HG02852 (cell line): Measurements from ENCODE around the gene TTLL5.
A peak's percentile ranks its signal among the peaks of the same experiment; 100 is the strongest.

Experiments
- ATAC-seq: cut with Tn5 transposase; IDR thresholded peaks from one replicate; pipeline ENCODE4 v1.9.1; 2021; ENCODE audit warnings: mild to moderate bottlenecking, moderate library complexity; ENCODE audit not compliant: unreplicated experiment

Gene TTLL5

DNA sequence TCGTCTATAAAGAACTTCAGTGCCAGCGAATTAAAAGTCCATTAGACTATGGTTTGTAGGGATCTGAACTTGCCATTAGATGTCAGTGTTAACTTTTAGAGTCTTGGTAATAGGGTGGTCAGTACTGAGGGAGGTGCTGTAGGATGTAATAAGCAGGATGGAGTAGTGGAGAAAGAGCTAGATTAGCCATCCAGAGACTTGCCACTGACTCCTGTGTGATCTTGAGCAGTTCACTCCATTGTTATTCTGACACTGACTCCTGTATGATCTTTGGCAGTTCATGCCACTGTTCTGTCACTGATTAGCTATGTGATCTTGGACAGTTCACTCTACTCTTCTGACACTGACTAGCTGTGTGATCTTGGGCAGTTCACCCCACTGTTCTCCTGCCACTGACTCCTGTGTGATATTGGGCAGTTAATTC, 133.6 kb downstream of the TTLL5 start:
- no peak for ATAC-seq

DNA sequence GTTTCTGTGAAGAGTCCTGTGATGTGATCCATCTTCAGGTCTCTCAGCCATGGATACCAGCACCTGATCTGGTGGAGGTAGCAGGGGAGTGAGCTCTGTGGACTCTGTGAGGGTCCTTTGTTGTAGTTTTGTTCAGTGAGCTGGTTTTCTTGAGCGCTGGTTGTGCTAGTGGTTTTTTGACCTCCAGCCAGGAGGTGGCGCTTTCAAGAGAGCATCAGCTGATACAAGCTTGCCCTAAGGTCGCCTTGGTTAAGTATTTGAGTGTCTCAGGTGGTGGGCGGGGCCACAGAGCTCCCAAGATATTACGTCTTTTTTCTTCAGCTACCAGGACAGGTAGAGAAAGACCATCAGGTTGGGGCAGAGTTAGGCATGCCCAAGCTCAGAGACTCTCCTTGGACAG, 139.7 kb downstream of the TTLL5 start:
- ATAC-seq: no peak

DNA sequence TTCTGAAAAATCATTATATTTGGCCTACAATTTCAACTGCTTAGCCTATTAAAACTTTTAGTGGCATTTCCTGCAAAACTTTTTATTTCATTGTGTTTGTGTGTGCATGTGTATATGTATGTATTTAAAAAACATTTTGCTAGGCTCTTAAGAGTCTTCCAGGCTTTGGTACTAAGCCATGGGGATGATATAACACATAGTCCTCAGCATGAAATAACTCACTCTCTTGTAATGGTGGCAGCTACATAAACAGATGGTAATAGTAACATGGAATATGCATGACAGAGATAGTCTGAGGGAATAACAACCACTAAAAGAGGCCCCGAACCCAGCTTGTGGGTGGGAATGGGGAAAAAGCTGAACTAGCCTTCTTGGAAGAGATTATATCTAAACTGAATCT, 141.4 kb downstream of the TTLL5 start:
- ATAC-seq: no peak

DNA sequence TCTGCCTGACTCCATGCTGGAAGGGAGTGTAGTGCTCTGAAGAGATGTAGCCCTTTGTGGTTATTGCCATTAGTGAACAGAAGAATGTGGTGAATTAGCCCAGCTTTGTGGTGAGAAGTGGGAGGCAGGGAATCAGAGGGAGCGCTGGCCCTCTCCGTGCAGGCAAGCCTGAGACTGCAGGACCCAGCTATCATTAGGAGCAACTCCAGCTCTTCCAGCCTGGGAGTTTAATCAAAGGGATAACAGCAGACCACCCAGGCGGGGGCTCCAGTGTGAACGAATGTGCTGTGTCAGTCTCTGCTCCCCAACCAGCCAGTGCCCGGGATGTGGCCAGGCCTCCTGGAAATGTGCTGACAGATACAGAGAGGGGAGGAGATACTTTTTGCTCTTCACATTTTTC, 142.7 kb downstream of the TTLL5 start:
- no peak for ATAC-seq

DNA sequence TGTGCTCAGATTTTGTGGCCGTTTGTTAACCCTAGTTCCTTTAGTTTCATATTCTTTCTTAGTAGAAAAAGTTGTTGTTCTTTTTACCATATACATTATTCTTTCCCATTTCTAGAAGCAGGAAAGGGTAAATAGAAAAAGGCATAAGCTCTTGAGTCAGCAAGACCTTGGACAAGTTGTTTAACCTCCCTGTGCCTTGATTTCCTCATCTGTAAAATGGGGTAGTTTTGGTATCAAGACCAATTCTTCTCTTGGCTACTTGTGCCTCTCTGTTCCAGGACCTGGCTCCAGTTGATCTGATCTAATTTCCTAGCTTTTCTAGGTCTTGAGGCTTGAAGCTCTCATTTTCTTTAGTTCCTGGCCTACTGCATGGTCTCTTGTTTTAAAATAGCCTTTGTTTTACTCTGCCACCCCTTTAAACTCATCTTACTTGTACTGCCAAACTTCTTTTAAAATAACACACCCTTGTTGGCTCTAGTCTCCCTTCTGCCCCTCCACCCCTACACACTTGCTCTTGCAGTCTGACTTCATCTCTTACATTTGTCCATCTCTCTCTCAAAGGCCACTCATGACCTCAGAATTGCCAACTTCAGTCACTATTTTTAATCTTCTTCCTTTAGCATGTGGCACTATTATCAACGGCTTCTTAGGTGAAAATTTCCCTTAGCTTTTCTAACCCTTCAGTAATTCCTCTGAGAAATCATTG, 143.7 kb downstream of the TTLL5 start:
- ATAC-seq: no peak

DNA sequence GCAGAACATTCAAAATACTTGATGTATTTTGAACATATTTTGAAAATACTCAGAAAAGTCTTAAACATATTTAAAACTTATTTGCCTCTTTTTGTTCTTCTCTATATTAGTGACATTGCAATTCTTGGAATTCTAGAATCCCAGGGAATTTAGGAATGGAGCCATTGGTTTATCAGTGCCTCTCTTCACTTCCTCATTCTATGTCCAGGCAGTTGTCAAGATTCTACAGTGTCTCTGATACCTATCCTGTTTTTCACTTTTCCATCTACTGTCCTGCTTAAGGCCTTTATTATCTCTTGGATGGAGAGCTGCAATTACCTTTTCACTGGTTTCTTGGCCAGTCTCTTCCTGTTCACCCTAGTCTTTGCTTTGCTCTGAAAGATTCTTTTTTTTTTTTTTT, 144.6 kb downstream of the TTLL5 start:
- no peak for ATAC-seq

DNA sequence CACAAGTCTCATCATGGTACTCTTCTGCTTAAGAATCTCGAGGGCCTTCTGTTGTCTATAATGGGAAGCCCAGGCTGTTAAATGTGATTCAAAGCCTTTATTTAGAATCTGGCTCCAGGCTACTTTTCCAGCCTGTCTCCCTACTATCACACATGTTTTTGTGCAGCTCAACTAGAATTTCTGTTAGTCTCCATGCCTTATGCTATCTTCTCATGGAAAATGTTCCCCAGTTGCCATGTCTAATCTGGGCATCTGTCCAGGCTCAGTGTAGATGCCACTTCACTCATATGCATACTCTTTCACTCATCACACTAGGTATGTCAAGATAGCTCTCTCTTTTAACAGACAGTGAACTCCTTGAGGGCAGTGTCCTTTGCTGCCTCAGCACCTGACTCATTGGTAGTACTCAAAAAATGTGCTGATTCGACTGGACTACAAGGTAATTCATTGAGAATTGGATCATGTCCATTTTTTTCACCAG, 145.3 kb downstream of the TTLL5 start:
- no peak for ATAC-seq

DNA sequence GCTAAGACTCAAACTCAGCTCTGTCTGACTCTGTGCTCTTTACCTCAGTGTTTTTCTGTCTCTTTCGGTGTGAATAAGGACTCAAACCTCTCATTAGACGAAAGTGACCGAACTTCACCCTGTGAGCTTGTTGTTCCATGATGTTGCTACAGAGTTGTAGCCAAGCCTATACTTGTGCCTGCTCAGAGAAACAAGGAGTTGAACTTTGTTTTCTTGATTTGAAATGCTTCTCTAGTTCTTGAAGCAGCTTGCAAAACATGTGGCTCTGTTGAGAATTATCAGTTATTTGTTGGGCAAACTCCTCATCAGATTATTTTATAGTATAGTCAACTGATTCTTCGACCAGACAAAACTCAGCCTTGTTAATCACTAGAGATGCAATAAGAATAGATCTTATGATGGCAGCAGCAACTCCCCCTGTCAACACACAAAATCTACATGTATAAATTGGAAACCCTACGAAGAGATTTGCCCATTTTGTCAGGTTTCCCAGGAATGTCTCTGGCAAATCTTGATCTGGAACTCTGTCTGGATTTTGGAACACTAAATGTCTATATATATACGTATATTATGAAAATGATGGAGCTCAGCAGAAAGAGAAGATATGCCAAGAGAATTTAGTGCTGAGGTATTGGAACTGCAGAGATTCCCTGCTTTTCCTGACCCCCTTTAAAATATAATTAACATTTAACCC, 146.8 kb downstream of the TTLL5 start:
- no peak for ATAC-seq

DNA sequence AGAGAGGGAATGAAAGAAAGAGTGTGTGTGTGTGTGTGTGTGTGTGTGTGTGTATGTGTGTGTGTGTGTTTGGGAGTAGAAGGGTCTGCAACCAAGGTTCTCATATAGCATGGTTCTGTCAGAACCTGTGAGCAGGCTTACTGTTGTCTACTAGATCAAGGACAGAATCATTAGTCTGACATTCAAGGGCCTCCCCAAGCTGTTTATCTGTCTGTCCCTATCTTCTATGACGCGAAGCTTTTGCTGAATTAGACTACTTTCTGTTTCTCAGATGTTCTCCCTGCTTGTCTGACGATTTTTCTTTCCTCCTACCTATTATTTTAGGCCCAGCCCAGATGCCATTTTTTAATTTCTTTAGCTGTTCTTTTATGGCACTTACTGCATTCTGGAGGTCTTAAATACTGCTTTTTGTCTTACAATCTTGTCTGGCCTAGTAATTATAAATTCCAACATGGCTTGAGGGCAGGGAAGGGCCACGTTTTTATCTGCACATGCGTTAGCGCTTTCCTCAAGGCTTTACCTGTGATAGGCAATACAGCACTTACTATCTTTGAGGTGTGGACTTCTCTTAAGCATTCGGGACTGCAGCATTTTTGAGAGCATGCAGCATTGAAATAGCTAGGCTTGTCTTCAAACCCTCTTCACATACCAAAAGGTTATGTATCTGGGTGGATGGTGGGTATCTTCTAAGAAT, 150.2 kb downstream of the TTLL5 start:
- no peak for ATAC-seq

DNA sequence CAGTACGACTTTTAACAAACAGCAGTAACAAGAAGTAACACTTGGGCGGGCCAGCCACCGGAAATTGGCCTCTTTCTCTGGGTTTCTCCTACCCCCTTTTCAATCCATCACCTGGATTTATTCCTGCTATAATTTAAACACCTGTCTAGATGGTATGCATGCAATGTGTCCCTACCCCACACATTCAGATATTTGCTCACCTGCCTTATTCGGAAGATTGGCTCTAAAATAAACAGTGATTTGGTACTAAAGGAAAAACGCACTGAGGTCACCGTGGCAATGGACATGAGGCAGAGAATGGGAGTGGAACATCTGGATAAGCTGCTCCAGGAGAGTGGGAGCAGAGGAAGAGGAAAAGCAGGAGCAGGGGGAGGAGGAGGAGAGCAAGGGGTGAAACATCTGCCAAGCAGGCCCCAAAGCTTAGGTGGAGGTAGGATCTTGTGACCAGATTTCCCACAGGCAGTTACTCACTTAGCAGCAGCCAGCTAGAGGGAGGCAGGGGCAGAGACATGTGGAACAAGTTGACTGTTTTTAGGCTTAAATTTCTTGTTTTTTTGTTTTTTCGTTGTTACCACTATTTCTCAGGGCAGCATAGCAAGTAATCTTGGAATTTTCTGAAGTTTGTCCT, 150.9 kb downstream of the TTLL5 start:
- ATAC-seq: no peak

DNA sequence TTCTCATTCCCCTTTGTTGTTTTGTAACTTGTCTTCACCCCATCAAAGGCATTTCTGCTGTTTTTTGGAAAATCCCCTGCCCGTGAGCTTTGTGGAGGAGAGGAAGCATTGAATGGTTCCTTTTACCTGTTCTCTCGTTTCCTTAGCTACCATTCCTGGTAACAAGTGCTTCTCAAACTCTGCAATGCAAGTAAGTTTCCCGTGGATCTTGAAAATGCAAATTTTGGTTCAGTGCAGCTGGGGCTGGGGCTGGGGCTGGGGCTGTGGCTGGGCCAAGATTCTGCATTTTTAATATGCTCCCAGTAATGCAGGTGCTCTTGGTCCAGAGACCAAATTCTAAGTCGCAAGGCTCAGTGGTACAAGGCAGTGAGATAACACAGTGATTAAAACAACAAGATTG, 151.6 kb downstream of the TTLL5 start:
- ATAC-seq: no peak

DNA sequence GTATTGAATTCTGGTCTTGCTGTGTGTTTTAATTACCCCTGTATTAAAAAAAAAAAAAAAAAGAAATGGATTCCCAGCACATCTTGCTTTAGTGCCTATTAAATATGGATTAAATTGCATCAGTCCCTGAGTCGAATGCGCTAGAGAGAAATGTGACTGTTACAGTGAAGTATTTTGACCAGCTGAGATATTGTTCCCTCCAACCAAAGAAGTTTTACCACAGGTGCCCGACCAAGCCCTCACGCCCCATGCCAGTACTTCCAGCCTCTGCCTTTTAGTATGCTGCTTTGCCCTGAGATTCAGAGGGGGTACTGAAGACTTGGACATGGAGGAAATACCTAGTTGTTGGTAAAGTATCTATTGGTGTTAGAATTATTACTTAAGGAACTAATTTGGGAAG, 159.7 kb downstream of the TTLL5 start:
- no peak for ATAC-seq

DNA sequence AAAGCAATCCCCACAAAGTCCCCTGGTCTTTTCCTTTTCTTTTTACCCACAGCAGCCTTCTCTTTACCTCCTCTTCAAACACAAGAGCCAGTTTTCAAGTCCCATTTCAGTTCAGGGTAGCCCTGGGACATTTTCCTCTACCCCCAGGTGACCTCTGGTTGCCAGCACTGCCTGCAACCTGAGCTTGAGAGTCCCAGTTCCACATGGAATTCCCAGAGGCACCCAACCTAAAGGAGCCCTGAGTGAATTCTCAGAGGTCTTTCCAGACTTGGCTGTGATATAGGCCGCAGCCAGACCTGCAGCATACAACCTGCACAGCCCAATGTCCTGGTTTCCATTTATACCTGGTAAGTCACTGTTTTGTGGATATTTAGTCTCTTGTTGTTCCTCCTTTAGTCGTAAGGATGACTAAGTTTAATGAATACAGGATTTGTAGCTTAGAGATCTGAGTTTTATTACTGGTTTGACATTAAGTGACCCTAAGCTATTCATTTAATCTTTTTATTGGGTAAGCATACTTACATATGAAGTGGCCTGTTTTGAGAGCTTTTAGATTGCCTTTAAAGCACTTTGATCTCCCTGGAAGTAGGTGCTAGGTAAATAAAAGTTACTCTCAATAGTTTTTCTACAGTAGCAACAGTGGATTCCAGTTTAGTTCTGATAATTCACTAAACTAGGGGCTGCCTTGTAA, 160.9 kb downstream of the TTLL5 start:
- no peak for ATAC-seq

DNA sequence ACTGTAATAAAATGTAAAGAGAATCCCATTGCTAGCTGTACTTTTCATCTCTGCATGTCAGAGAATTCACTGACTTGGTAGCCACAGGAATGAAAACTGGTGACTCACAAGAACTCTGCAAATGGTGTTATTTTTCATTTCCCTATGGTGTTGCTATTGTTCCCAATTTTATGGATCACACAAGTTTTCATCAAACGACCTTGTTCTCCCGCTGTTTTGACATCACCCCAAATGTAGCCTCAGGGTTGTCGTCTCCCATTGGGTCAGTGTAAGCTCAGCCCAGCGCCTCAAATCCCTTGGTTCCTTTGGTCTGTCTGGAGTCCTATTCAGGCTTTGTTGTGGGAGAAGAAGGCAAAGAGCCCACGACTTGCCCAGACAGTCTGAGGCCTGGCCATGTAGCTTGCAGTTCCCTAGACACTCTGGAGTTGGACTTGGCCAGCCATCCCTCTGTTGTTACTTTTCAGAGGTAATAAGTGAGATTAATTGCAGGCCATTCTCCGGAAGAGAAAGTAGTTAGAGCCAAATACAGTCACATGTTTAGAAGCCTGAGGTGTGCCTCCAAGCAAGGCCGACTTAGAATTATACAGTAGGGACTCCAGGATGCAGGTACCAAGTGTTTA, 161.6 kb downstream of the TTLL5 start:
- no peak for ATAC-seq

DNA sequence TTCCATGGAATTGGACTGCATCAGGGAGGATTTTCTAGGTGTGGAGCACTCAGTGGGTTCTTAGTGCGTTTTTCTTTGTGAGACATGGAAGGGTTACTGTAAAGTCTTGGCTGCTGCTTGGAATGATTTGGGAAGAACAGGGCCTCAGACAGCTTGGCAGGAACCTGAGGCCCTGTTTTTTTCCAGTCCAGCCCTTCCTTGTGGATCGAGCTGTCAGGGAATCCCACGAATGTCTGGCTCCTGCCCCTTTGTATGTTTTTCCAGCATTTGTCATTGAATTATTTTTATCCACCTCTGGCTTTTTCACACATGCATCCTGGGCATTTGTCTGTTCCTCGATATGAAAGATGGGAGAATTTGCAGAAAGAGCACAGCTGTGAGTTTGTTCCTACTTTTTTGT, 162.3 kb downstream of the TTLL5 start:
- ATAC-seq: no peak

DNA sequence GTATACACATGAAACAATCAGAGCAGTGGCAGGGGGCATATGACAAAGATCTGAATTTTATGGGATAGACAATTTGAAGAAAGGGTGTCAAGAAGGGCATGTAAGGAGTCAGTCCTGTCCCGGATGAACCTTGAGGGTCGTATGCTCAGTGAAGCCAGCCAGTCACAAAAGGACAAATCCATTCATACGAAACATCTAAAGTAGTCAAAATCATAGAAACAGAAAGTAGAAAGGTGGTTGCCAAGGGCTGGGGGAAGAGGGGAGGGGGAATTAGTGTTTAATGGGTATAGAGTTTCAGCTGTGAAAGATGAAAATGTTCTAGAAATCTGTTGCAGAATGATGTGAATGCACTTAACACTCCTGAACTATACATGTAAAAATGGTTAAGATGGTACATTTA, 163.3 kb downstream of the TTLL5 start:
- no peak for ATAC-seq

DNA sequence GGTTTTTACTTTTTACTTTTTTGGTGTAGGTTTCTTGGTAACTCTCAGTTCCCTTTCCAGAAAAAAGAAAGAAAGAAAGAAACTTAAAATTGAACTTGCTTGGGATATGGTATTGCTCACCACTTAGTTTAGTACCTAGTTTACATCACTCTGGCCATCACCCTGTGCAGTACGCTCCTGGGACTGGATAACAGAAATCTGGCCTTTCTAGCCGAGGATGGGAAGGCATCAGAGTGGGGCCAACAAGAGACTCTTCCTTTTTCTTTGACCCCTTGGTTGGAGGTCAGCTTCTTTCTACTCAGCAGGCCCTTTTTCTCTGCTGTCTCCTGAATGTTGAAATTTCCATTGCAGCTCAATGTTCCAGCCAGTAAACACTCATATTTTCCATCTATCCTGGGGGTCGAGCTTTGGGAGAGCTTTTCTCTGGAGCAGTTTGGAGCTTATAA, 164.1 kb downstream of the TTLL5 start:
- ATAC-seq: peak; percentile 44

DNA sequence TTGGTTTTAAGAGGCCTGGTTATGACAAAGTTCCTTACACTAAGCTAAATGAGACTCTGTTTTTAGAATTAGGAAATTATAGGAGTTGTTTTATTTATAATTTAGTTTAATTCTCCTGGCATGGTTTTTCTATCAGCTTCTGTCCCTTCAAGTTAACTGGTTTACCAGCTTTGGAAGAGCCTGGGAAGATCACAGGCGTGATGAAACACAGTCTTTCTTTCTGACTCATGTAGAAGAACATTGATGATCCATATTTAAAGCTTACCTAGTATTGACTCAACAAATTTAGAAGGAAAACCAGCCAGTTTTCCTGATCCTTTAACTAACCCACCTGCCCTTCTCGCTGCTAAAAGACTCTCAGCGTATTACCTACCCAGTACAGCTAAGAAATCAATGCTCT, 165.6 kb downstream of the TTLL5 start:
- ATAC-seq: no peak

DNA sequence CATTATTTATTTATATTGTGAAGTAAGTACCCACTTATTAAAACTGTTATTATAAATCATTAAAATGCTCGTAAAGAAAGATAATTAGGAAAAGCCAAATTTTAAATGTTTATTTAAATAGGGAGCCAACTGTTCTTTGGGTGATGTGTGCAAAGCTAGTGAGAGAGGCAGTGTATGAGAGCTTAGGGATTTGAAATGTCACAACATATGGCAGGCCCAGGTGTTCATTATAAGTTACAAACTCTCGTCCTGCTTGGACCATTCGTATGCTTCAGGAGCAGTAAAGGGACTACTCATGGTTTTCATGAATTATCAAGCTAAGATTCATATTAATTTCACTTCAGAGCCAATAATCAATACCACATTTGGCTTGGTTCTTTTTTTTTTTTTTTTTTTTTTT, 166.3 kb downstream of the TTLL5 start:
- no peak for ATAC-seq

DNA sequence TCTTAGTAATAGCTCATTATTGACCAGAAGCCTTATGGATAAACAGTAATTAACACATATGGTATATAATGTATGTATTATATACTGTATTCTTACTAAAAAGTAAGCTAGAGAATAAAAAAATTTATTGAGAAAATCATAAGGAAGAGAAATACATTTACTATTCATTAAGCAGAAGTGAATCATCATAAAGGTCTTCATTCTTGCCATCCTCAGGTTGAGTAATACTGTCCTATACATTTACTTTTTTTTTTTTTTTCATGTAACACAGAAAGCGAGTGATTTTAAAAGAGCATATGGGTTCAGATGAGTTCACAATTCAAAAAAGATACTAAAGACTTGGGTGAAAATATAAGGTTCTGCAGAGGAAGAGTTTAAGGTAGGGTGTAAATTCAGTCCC, 168.3 kb downstream of the TTLL5 start:
- no peak for ATAC-seq
